ENCODE measurements around the gene COL4A1.

The COL4A1 gene

GRCh38 chr13:110150384-110151101 lies 156.4 kb downstream of the COL4A1 start:
- DNase-seq = no peak

- no peak for DNase-seq
Observed at GRCh38 chr13:110149036-110149435, 157.9 kb downstream of the COL4A1 start.

- no peak for DNase-seq
Observed at GRCh38 chr13:110140099-110140498, 166.9 kb downstream of the COL4A1 start.

- DNase-seq = no peak
Observed at GRCh38 chr13:110138700-110139036, 168.3 kb downstream of the COL4A1 start.

- DNase-seq = peak; percentile 61
Observed at GRCh38 chr13:110138010-110138699, 168.8 kb downstream of the COL4A1 start.

- peak; percentile 74 for DNase-seq
Observed at GRCh38 chr13:110137680-110138009, 169.3 kb downstream of the COL4A1 start.

GRCh38 chr13:110136660-110137585 lies 170.0 kb downstream of the COL4A1 start:
- no peak for DNase-seq

- DNase-seq = no peak
Observed at GRCh38 chr13:110135977-110136597, 170.9 kb downstream of the COL4A1 start.

GRCh38 chr13:110134801-110135200 lies 172.2 kb downstream of the COL4A1 start:
- no peak for DNase-seq

GRCh38 chr13:110133425-110134235 lies 173.3 kb downstream of the COL4A1 start:
- no peak for DNase-seq

GRCh38 chr13:110132225-110132982 lies 174.6 kb downstream of the COL4A1 start:
- DNase-seq = no peak

- no peak for DNase-seq
Observed at GRCh38 chr13:110131424-110131823, 175.5 kb downstream of the COL4A1 start.

- no peak for DNase-seq
Observed at GRCh38 chr13:110130431-110130830, 176.5 kb downstream of the COL4A1 start.

GRCh38 chr13:110129539-110130186 lies 177.3 kb downstream of the COL4A1 start:
- DNase-seq = no peak

GRCh38 chr13:110129076-110129475 lies 177.9 kb downstream of the COL4A1 start:
- DNase-seq = no peak

GRCh38 chr13:110128546-110128945 lies 178.4 kb downstream of the COL4A1 start:
- DNase-seq = no peak

GRCh38 chr13:110127986-110128511 lies 178.9 kb downstream of the COL4A1 start:
- DNase-seq = no peak

- DNase-seq = peak; percentile 84
Observed at GRCh38 chr13:110126391-110126961, 180.5 kb downstream of the COL4A1 start.

- no peak for DNase-seq
Observed at GRCh38 chr13:110125613-110126272, 181.2 kb downstream of the COL4A1 start.

GRCh38 chr13:110125157-110125556 lies 181.8 kb downstream of the COL4A1 start:
- no peak for DNase-seq
